Measurements from ENCODE around the gene SCN11A. TPM values are rescaled to one million over a fixed set of nuclear protein-coding genes. Genes with fewer than 3 reads are reported as not detected.

Gene SCN11A
- polyA plus RNA-seq, 3 donors = not detected

GRCh38 chr3:39095778-39096177 is 44.0 kb upstream of the SCN11A start:
- Histone ChIP-seq H3K27me3 (ENCODE audit: control insufficient read depth in 2 of 2, insufficient read depth in 2 of 2, low read length in 2 of 2) (no peaks in the 10 kb centered on the region), H3K4me1 (ENCODE audit: control insufficient read depth in 1 of 2, insufficient read depth in 2 of 2, low read length in 2 of 2) (no peaks in the 10 kb centered on the region), H3K9me3 (replicated peaks in 1 of 2; ENCODE audit: control insufficient read depth in 1 of 2, insufficient read depth in 1 of 2, low read length in 2 of 2) (no peaks in the 10 kb centered on the region), H3K79me2 (ENCODE audit: insufficient read depth, low read length) (no peaks in the 10 kb centered on the region), H3K4me2 (replicated peaks; ENCODE audit: extremely low read depth, low read length, poor library complexity, severe bottlenecking) (no peak overlapping the region), H3K4me3 (replicated peaks in 1 of 3; ENCODE audit: low read depth in 2 of 3, low read length in 3 of 3) (no peak overlapping the region), H3K9ac (ENCODE audit: insufficient read depth, low read length, poor library complexity, severe bottlenecking) (no peak overlapping the region), H3K36me3 (replicated peaks in 1 of 2; ENCODE audit: control insufficient read depth in 1 of 2, insufficient read depth in 2 of 2, low read length in 2 of 2) (peaks cover 95 to 100% of the 10 kb centered on the region in 2 donors), H2AFZ (ENCODE audit: insufficient read depth, low read depth, low read length, poor library complexity, severe bottlenecking) (no peak overlapping the region), H3K27ac (ENCODE audit: low read depth in 1 of 2, low read length in 2 of 2) (no peak overlapping the region), H4K20me1 (ENCODE audit: insufficient read depth, low read length) (peaks cover 49% of the 10 kb centered on the region)
- TF ChIP-seq CTCF (IDR thresholded peaks at IDR 0.05) = no peak
- H3K4me1 Mint-ChIP-seq = no peaks in the 10 kb centered on the region
- no CpG with 5 or more reads among the region's 3 CpGs for WGBS (ENCODE audit: insufficient coverage)
- no peaks in the 10 kb centered on the region for H3K9me3 Mint-ChIP-seq
- H3K27ac Mint-ChIP-seq = no peak overlapping the region
- intact Hi-C loops (cut with micrococcal nuclease) = no loop called here
- no peak for DNase-seq
- peaks cover 86 to 97% of the 10 kb centered on the region in 2 donors for H3K36me3 Mint-ChIP-seq
- no peak overlapping the region for H3K4me3 Mint-ChIP-seq
- H3K27me3 Mint-ChIP-seq (ENCODE audit: low read depth in 3 of 3) = peaks cover 0 to 1% (median 0%) of the 10 kb centered on the region in 3 donors

- Histone ChIP-seq H3K4me2 (replicated peaks; ENCODE audit: extremely low read depth, low read length, poor library complexity, severe bottlenecking) (no peak overlapping the region), H3K9ac (ENCODE audit: insufficient read depth, low read length, poor library complexity, severe bottlenecking) (no peak overlapping the region), H3K9me3 (replicated peaks in 1 of 2; ENCODE audit: control insufficient read depth in 1 of 2, insufficient read depth in 1 of 2, low read length in 2 of 2) (no peaks in the 10 kb centered on the region), H4K20me1 (ENCODE audit: insufficient read depth, low read length) (peaks cover 42% of the 10 kb centered on the region), H3K27me3 (ENCODE audit: control insufficient read depth in 2 of 2, insufficient read depth in 2 of 2, low read length in 2 of 2) (no peaks in the 10 kb centered on the region), H2AFZ (ENCODE audit: insufficient read depth, low read depth, low read length, poor library complexity, severe bottlenecking) (no peak overlapping the region), H3K27ac (ENCODE audit: low read depth in 1 of 2, low read length in 2 of 2) (no peak overlapping the region), H3K4me3 (replicated peaks in 1 of 3; ENCODE audit: low read depth in 2 of 3, low read length in 3 of 3) (no peak overlapping the region), H3K79me2 (ENCODE audit: insufficient read depth, low read length) (no peaks in the 10 kb centered on the region), H3K4me1 (ENCODE audit: control insufficient read depth in 1 of 2, insufficient read depth in 2 of 2, low read length in 2 of 2) (no peaks in the 10 kb centered on the region), H3K36me3 (replicated peaks in 1 of 2; ENCODE audit: control insufficient read depth in 1 of 2, insufficient read depth in 2 of 2, low read length in 2 of 2) (peaks cover 93 to 100% of the 10 kb centered on the region in 2 donors)
- H3K27ac Mint-ChIP-seq = no peak overlapping the region
- DNase-seq = no peak
- no peak for TF ChIP-seq CTCF (IDR thresholded peaks at IDR 0.05)
- WGBS (ENCODE audit: insufficient coverage) = 93% methylated on average over 4 of the region's 7 CpGs
- no peaks in the 10 kb centered on the region for H3K4me1 Mint-ChIP-seq
- no peaks in the 10 kb centered on the region for H3K9me3 Mint-ChIP-seq
- H3K36me3 Mint-ChIP-seq = peaks cover 87 to 97% of the 10 kb centered on the region in 2 donors
- intact Hi-C loops (cut with micrococcal nuclease) = no loop called here
- H3K4me3 Mint-ChIP-seq = no peak overlapping the region
- H3K27me3 Mint-ChIP-seq (ENCODE audit: low read depth in 3 of 3) = peaks cover 0 to 1% (median 0%) of the 10 kb centered on the region in 3 donors
Observed at GRCh38 chr3:39094851-39095677, 43.3 kb upstream of the SCN11A start.
